ENCODE results near the gene NKD2. TPM values are rescaled to one million over a fixed set of nuclear protein-coding genes. Genes with fewer than 3 reads are reported as not detected.
"Not testable (repeated sequence)": the region's sequence is repeated elsewhere in the genome, so short reads cannot be mapped to it uniquely, and the experiment has no call there.

NKD2 gene
- total RNA-seq, 2 experiments from 2014 or later, result 3.6 to 3.7 TPM

GRCh38 chr5:1079961-1080360, 71.4 kb downstream of the NKD2 start:
- H3K9me3 Mint-ChIP-seq, result no peaks in the 10 kb centered on the region
- CTCF ChIA-PET, result no interaction called here
- DNase-seq, result no peak

GRCh38 chr5:1080432-1080831, 71.8 kb downstream of the NKD2 start:
- Mint-ChIP-seq H3K4me3 (no peak overlapping the region), H3K4me1 (no peaks in the 10 kb centered on the region), H3K27me3 (no peaks in the 10 kb centered on the region), H3K27ac (no peak overlapping the region), H3K36me3 (ENCODE audit: low read depth) (peaks cover 7% of the 10 kb centered on the region), H3K9me3 (no peaks in the 10 kb centered on the region)
- no peak for DNase-seq
- ChIA-PET CTCF (no interaction called here), POLR2A (no interaction called here)

More at GRCh38 chr5:1079961-1080360, 71.4 kb downstream of the NKD2 start:
- Mint-ChIP-seq H3K27me3 (no peaks in the 10 kb centered on the region), H3K27ac (no peak overlapping the region), H3K4me3 (no peak overlapping the region), H3K4me1 (no peaks in the 10 kb centered on the region), H3K36me3 (ENCODE audit: low read depth) (peaks cover 7% of the 10 kb centered on the region)
- POLR2A ChIA-PET, result no interaction called here

DNA sequence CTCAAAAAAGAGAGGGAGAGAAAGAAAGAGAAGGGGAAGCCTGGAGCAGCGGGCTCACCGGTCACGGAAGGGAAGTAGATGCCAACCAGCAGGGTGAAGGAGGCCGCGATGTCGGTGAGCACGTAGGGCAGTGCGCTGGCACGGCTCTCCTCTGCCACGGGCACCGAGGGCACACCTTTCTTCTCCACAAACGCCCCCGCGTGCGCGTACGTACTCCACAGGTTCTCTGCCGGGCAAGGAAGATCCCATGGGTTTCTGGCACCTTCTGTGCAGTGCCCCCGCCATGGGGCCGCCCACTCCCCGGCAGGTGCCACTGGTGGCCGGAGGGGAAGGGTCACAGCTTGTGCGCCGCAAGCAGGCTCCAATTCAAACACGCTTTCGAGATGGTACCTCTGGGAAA, 72.9 kb downstream of the NKD2 start:
- Mint-ChIP-seq H3K4me3 (no peak overlapping the region), H3K9me3 (no peaks in the 10 kb centered on the region), H3K27ac (no peak overlapping the region), H3K27me3 (no peaks in the 10 kb centered on the region), H3K36me3 (ENCODE audit: low read depth) (peaks cover 7% of the 10 kb centered on the region), H3K4me1 (no peaks in the 10 kb centered on the region)
- ChIA-PET POLR2A (no interaction called here), CTCF (no interaction called here)
- DNase-seq, result no peak

GRCh38 chr5:1083026-1083425, 74.4 kb downstream of the NKD2 start:
- CTCF ChIA-PET, result not testable (repeated sequence)

GRCh38 chr5:1083823-1084605, 75.4 kb downstream of the NKD2 start:
- no peak for DNase-seq
- Mint-ChIP-seq H3K9me3 (no peaks in the 10 kb centered on the region), H3K27me3 (no peaks in the 10 kb centered on the region), H3K4me1 (no peaks in the 10 kb centered on the region), H3K27ac (no peak overlapping the region), H3K36me3 (ENCODE audit: low read depth) (peaks cover 7% of the 10 kb centered on the region), H3K4me3 (no peak overlapping the region)
- CTCF ChIA-PET, result no interaction called here
- POLR2A ChIA-PET, result no interaction called here

More at GRCh38 chr5:1083026-1083425, 74.4 kb downstream of the NKD2 start:
- POLR2A ChIA-PET; H3K4me3 Mint-ChIP-seq; H3K27ac Mint-ChIP-seq; DNase-seq; H3K4me1 Mint-ChIP-seq; H3K36me3 Mint-ChIP-seq (ENCODE audit: low read depth); H3K27me3 Mint-ChIP-seq; H3K9me3 Mint-ChIP-seq: not testable (repeated sequence)

DNA sequence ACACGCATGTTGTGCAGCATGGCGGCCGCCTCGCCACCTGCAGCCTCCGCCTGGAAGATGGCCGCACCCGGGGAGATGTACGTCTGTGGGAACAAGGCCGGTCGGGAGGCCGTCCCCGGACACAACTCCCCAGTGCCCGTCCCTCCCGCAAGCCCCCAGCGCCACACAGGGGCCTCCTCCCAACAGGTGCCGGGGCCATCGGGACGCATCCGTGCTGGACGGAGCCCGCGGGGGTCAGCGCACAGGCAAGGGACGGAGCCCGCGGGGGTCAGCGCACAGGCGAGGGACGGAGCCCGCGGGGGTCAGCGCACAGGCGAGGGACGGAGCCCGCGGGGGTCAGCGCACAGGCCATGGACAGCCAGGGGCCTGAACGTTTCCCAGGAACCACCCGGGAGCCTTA, 76.8 kb downstream of the NKD2 start:
- H3K4me3 Mint-ChIP-seq, result no peak overlapping the region
- CTCF ChIA-PET, result no interaction called here
- no peak overlapping the region for H3K27ac Mint-ChIP-seq
- H3K4me1 Mint-ChIP-seq, result no peaks in the 10 kb centered on the region
- H3K27me3 Mint-ChIP-seq, result no peaks in the 10 kb centered on the region
- no peaks in the 10 kb centered on the region for H3K9me3 Mint-ChIP-seq
- POLR2A ChIA-PET, result no interaction called here
- peaks cover 7% of the 10 kb centered on the region for H3K36me3 Mint-ChIP-seq (ENCODE audit: low read depth)
- no peak for DNase-seq

DNA sequence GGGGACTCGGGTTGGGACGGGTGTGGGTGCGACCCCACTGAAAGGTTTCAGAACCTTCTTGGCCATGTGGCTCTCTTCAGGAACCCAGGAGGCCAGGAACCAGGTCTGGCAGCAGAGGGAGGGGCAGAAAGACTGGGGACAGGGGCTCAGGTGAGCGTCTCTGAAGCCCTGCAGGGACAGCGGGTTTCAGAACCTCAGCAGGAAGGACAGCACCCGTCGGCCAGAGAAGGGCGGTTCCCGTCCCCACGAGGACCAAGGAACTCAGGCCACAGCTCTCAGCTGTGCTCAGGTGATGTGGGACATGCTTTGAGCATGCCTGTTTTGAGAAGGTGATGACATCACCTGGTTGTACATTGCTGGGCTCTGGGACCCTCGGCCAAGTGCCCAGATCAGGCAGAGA, 77.5 kb downstream of the NKD2 start:
- Mint-ChIP-seq H3K27me3 (no peaks in the 10 kb centered on the region), H3K4me1 (no peaks in the 10 kb centered on the region), H3K36me3 (ENCODE audit: low read depth) (peaks cover 3% of the 10 kb centered on the region), H3K9me3 (no peaks in the 10 kb centered on the region), H3K27ac (no peak overlapping the region), H3K4me3 (no peak overlapping the region)
- no peak for DNase-seq
- CTCF ChIA-PET, result no interaction called here
- POLR2A ChIA-PET, result no interaction called here

DNA sequence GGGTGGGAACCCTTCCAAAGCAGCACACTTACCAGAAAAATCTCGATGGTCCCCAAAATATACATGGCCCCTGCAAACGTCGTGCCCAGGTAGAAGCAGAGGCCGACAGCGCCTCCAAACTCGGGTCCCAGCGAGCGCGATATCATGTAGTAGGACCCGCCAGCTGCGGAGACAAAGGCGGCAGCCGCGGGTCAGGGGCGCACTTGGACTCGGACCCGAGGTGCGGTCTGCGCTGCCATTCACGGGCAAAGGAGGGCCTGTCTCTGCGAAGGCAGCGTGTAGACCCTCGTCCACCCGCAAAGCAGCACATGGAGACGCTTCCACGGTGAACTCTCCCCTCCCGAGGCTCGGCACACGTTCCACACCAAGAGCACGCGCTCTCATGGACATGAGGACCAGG, 78.3 kb downstream of the NKD2 start:
- H3K9me3 Mint-ChIP-seq, result no peaks in the 10 kb centered on the region
- no peaks in the 10 kb centered on the region for H3K27me3 Mint-ChIP-seq
- ChIA-PET CTCF (no interaction called here), POLR2A (no interaction called here)
- peaks cover 3% of the 10 kb centered on the region for H3K36me3 Mint-ChIP-seq (ENCODE audit: low read depth)
- H3K4me3 Mint-ChIP-seq, result no peak overlapping the region
- DNase-seq, result no peak
- no peaks in the 10 kb centered on the region for H3K4me1 Mint-ChIP-seq
- no peak overlapping the region for H3K27ac Mint-ChIP-seq

GRCh38 chr5:1087428-1087827, 78.8 kb downstream of the NKD2 start:
- no peaks in the 10 kb centered on the region for H3K4me1 Mint-ChIP-seq
- no peak overlapping the region for H3K4me3 Mint-ChIP-seq
- H3K9me3 Mint-ChIP-seq, result no peaks in the 10 kb centered on the region
- peaks cover 3% of the 10 kb centered on the region for H3K36me3 Mint-ChIP-seq (ENCODE audit: low read depth)
- ChIA-PET CTCF (no interaction called here), POLR2A (no interaction called here)
- H3K27ac Mint-ChIP-seq, result no peak overlapping the region
- DNase-seq, result no peak
- no peaks in the 10 kb centered on the region for H3K27me3 Mint-ChIP-seq

- Mint-ChIP-seq H3K36me3 (ENCODE audit: low read depth) (peaks cover 2% of the 10 kb centered on the region), H3K27me3 (no peaks in the 10 kb centered on the region), H3K9me3 (no peaks in the 10 kb centered on the region), H3K4me1 (no peaks in the 10 kb centered on the region), H3K4me3 (no peak overlapping the region), H3K27ac (no peak overlapping the region)
- ChIA-PET CTCF (no interaction called here), POLR2A (no interaction called here)
- DNase-seq, result no peak
These were observed 79.4 kb downstream of the NKD2 start for GRCh38 chr5:1088031-1088430.

Other genes starting within 250 kb of the NKD2 start
- not detected for gene ZDHHC11B, start 224.1 kb upstream of the NKD2 start, total RNA-seq
- 1 to 10 TPM; 5.8 to 6.6 TPM for gene ZDHHC11, start 157.8 kb upstream of the NKD2 start, total RNA-seq
- 10 to 100 TPM; 52.3 to 54.0 TPM for gene BRD9, start 116.0 kb upstream of the NKD2 start, total RNA-seq
- 10 to 100 TPM; 26.6 to 28.8 TPM for gene TRIP13, start 115.9 kb upstream of the NKD2 start, total RNA-seq
- 10 to 100 TPM; 32.6 to 34.2 TPM for gene SLC12A7, start 103.3 kb downstream of the NKD2 start, total RNA-seq
- gene SLC6A19, start 192.8 kb downstream of the NKD2 start, total RNA-seq, result not detected
- not detected for gene SLC6A18, start 216.6 kb downstream of the NKD2 start, total RNA-seq